Neural progenitor cell (in vitro differentiated cells): ENCODE data around the gene TMEM63C. TPM values are rescaled to one million over a fixed set of nuclear protein-coding genes. Genes with fewer than 3 reads are reported as not detected.

Experiments
- DNase-seq: peaks from one replicate; pipeline ENCODE4 v3.0.0-alpha.2; 2016; ENCODE audit warnings: low spot score
- H2AFZ ChIP-seq: fragments of 200-600 bp; sonication (generic); replicated peaks from 2 replicates; pipeline ENCODE4 v1.6.1; 2016; ENCODE audit warnings: antibody characterized with exemption
- H3F3A ChIP-seq: fragments of 200-600 bp; sonication (generic); 2 replicates; pipeline ENCODE4 v1.6.1; 2016; ENCODE audit warnings: antibody characterized with exemption, low read depth
- H3K27ac ChIP-seq: fragments of 200-600 bp; sonication (generic); 2 replicates; pipeline ENCODE4 v1.5.1; 2016; ENCODE audit warnings: mild to moderate bottlenecking
- H3K27me3 ChIP-seq: fragments of 200-600 bp; sonication (generic); 2 replicates; pipeline ENCODE4 v1.6.1; 2016; ENCODE audit warnings: mild to moderate bottlenecking, moderate library complexity
- H3K36me3 ChIP-seq: fragments of 200-600 bp; sonication (generic); 2 replicates; pipeline ENCODE4 v1.5.1; 2016
- H3K4me1 ChIP-seq: fragments of 200-600 bp; sonication (generic); 2 replicates; pipeline ENCODE4 v1.6.1; 2016; ENCODE audit warnings: mixed run types
- H3K4me2 ChIP-seq: fragments of 200-600 bp; sonication (generic); 2 replicates; pipeline ENCODE4 v1.6.1; 2016
- H3K4me3 ChIP-seq: fragments of 200-600 bp; sonication (generic); 2 replicates; pipeline ENCODE4 v1.5.1; 2016
- H3K79me2 ChIP-seq: fragments of 200-600 bp; sonication (generic); 2 replicates; pipeline ENCODE4 v1.6.1; 2016; ENCODE audit warnings: low read depth
- H3K9ac ChIP-seq: fragments of 200-600 bp; sonication (generic); 2 replicates; pipeline ENCODE4 v1.6.1; 2016
- H3K9me3 ChIP-seq: fragments of 200-600 bp; sonication (generic); 2 replicates; pipeline ENCODE4 v1.5.1; 2016; ENCODE audit warnings: low read depth
- H4K20me1 ChIP-seq: fragments of 200-600 bp; sonication (generic); 2 replicates; pipeline ENCODE4 v1.6.1; 2016; ENCODE audit warnings: low read depth
- H3K27ac Mint-ChIP-seq: 3 replicates; pipeline ENCODE4 v1.8.0; 2021; ENCODE audit warnings: mixed read lengths
- H3K27me3 Mint-ChIP-seq: 2 replicates; pipeline ENCODE4 v1.8.0; 2022; ENCODE audit warnings: low read depth, mild to moderate bottlenecking, inconsistent platforms, moderate library complexity, mixed read lengths; ENCODE audit not compliant: insufficient read depth
- H3K36me3 Mint-ChIP-seq: 3 replicates; pipeline ENCODE4 v1.8.0; 2021; ENCODE audit warnings: mixed read lengths
- H3K4me1 Mint-ChIP-seq: 3 replicates; pipeline ENCODE4 v1.8.0; 2021; ENCODE audit warnings: mixed read lengths
- H3K4me3 Mint-ChIP-seq: 3 replicates; pipeline ENCODE4 v1.8.0; 2021; ENCODE audit warnings: mild to moderate bottlenecking, moderate library complexity, mixed read lengths
- H3K9me3 Mint-ChIP-seq: 3 replicates; pipeline ENCODE4 v1.8.0; 2020; ENCODE audit warnings: mixed read lengths
- CTCF ChIP-seq: fragments of 200-600 bp; sonication (generic); IDR thresholded peaks from 2 replicates; pipeline ENCODE4 v1.5.1; 2017; ENCODE audit warnings: antibody characterized with exemption, mild to moderate bottlenecking
- EZH2 ChIP-seq: fragments of 200-600 bp; sonication (generic); IDR thresholded peaks from 2 replicates; pipeline ENCODE4 v1.6.1; 2017; ENCODE audit warnings: antibody characterized with exemption, mild to moderate bottlenecking, moderate library complexity
- EZH2phosphoT487 ChIP-seq: fragments of 200-600 bp; sonication (generic); IDR thresholded peaks from 2 replicates; pipeline ENCODE4 v1.6.1; 2017; ENCODE audit warnings: antibody characterized with exemption
- total RNA-seq: library from RNA; depleted of rRNA; stranded (reverse); fragments of >200 nt; gene quantifications from 2 replicates; pipeline ENCODE4 v1.2.3, GENCODE V29; 2015; ENCODE audit warnings: low replicate concordance

The TMEM63C gene
- total RNA-seq, 1 donor from 2014 or later = 1.5 TPM

DNA sequence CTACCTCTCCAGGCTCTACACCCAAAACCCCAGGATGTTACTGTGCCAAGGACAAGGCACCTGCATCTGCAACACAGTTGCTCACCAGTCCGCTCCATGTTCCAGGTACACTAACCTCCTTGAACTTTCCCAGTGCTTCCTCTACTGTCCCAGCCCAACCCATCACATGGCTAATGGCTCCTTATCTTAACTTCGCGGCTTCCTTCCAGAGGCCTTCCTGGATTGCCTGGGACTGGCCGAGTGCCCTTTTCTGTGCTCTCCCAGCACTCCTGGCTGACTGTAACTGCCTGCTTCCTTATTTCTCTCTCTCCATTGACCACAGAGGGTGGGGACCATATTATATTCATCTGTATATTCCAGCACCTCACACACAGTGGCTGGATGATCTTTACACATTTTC is 118.2 kb downstream of the TMEM63C start:
- Histone ChIP-seq H3K36me3 (no peaks in the 10 kb centered on the region), H3K27me3 (no peaks in the 10 kb centered on the region)
- H3K27ac Mint-ChIP-seq = no peak overlapping the region

GRCh38 chr14:77301103-77301502 is 119.5 kb downstream of the TMEM63C start:
- no peak overlapping the region for H3K27ac Mint-ChIP-seq
- DNase-seq = peak; percentile 84
- TF ChIP-seq EZH2 (no peak), CTCF (peak; percentile 84), EZH2phosphoT487 (no peak)
- H3K9me3 Mint-ChIP-seq = no peaks in the 10 kb centered on the region
- H4K20me1 ChIP-seq = peaks cover 4% of the 10 kb centered on the region
- H3K4me3 Mint-ChIP-seq = no peak overlapping the region
- no peak overlapping the region for H2AFZ ChIP-seq
- peaks cover 30% of the 10 kb centered on the region for H3K36me3 Mint-ChIP-seq
- H3K9ac ChIP-seq = no peak overlapping the region
- no peak overlapping the region for H3K27ac ChIP-seq
- no peaks in the 10 kb centered on the region for H3K79me2 ChIP-seq
- no peaks in the 10 kb centered on the region for H3K36me3 ChIP-seq
- H3K4me2 ChIP-seq = no peak overlapping the region
- no peaks in the 10 kb centered on the region for H3K27me3 ChIP-seq
- H3F3A ChIP-seq = no peaks in the 10 kb centered on the region
- H3K27me3 Mint-ChIP-seq = no peaks in the 10 kb centered on the region
- H3K4me3 ChIP-seq = no peak overlapping the region
- peaks cover 4% of the 10 kb centered on the region for H3K4me1 ChIP-seq
- H3K4me1 Mint-ChIP-seq = peaks cover 10% of the 10 kb centered on the region
- H3K9me3 ChIP-seq = no peaks in the 10 kb centered on the region

More for the DNA sequence above, 118.2 kb downstream of the TMEM63C start:
- no peaks in the 10 kb centered on the region for H3K9me3 Mint-ChIP-seq
- H3K27me3 Mint-ChIP-seq = no peaks in the 10 kb centered on the region
- H3K9me3 ChIP-seq = no peaks in the 10 kb centered on the region
- H3K79me2 ChIP-seq = no peaks in the 10 kb centered on the region
- DNase-seq = no peak
- no peak overlapping the region for H3K27ac ChIP-seq
- H4K20me1 ChIP-seq = peaks cover 4% of the 10 kb centered on the region
- no peak overlapping the region for H3K4me3 Mint-ChIP-seq
- H3K4me2 ChIP-seq = no peak overlapping the region
- H3K9ac ChIP-seq = no peak overlapping the region
- H3K4me1 Mint-ChIP-seq = peaks cover 8% of the 10 kb centered on the region
- H3K4me3 ChIP-seq = no peak overlapping the region
- H3K36me3 Mint-ChIP-seq = peaks cover 37% of the 10 kb centered on the region
- no peaks in the 10 kb centered on the region for H3K4me1 ChIP-seq
- H3F3A ChIP-seq = no peaks in the 10 kb centered on the region
- H2AFZ ChIP-seq = no peak overlapping the region
- TF ChIP-seq EZH2phosphoT487 = no peak
- no peak for TF ChIP-seq EZH2
- no peak for TF ChIP-seq CTCF

DNA sequence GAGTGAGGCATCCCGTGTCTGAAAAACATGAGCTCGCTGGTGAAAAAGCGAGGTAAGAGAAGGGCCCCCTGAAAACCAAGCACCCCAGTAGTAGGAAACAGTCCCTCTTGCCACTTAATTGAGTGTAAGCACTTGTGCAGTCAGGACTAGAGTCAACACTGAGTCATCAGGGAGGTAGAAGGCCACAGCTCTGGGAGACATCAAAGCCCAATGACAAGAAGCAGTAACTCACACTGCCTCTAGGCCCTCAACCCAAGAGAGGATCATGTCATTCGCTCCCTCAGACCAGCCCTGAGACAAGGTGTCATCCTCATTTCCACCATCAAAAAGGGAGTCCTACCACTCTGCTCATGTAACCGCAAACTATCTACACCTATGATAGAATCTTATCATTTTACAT is 121.3 kb downstream of the TMEM63C start:
- no peak overlapping the region for H3K27ac ChIP-seq
- no peak overlapping the region for H3K4me2 ChIP-seq
- no peak overlapping the region for H3K4me3 Mint-ChIP-seq

More for the DNA sequence above, 121.3 kb downstream of the TMEM63C start:
- TF ChIP-seq EZH2 (no peak), CTCF (no peak), EZH2phosphoT487 (no peak)
- no peaks in the 10 kb centered on the region for H3K9me3 ChIP-seq
- H4K20me1 ChIP-seq = peaks cover 4% of the 10 kb centered on the region
- H3K27me3 Mint-ChIP-seq = no peaks in the 10 kb centered on the region
- H3K4me3 ChIP-seq = no peak overlapping the region
- no peak for DNase-seq
- no peak overlapping the region for H3K27ac Mint-ChIP-seq
- no peaks in the 10 kb centered on the region for H3K9me3 Mint-ChIP-seq
- no peak overlapping the region for H3K9ac ChIP-seq
- no peaks in the 10 kb centered on the region for H3K27me3 ChIP-seq
- H3K4me1 Mint-ChIP-seq = peaks cover 27% of the 10 kb centered on the region
- no peaks in the 10 kb centered on the region for H3K79me2 ChIP-seq
- peaks cover 18% of the 10 kb centered on the region for H3K36me3 Mint-ChIP-seq
- peaks cover 18% of the 10 kb centered on the region for H3K4me1 ChIP-seq
- no peak overlapping the region for H2AFZ ChIP-seq
- no peaks in the 10 kb centered on the region for H3K36me3 ChIP-seq
- H3F3A ChIP-seq = peaks cover 9% of the 10 kb centered on the region
